ENCODE results near the gene RAB3C.
"Not testable (repeated sequence)": the region's sequence is repeated elsewhere in the genome, so short reads cannot be mapped to it uniquely, and the experiment has no call there.

RAB3C gene

DNA sequence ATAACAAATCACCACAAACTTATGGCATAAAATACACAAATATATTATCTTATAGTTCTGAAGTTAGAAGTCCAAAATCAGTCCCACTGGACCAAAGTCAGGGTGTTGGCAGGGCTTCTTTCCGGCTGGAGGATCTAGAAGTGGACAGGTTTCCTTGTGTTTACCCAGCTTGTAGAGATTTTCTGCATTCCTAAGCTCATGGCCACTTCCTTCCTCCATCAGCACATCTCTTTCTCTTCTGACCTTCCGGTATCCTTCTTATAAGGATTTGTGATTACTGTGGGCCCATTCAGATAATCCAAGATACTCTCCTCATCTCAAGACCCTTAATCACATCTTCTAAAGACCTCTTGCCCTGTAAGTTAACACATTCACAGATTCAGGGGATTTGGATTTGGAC, 97.6 kb downstream of the RAB3C start:
- no peak for DNase-seq

DNA sequence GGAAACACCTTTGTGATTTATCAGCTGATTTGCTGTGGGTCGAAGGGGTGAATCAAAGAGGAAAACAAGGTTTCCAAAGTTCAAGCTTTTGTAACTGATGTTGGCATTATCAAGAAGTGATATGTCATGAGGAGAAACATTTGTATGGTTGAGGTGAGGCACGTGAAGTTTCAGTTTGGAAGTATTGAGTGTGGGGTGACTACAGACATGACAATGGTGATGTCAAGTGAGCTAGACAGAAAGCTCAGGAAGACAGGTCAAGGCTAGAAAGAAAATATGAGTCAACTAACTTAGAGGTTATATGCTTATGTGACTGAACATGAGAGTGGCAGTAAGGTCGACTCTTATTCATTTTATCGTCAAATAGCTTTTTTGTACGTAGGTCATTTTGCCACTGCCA, 99.1 kb downstream of the RAB3C start:
- no peak for DNase-seq

- peak; percentile 1 for DNase-seq
Observed at GRCh38 chr5:58683567-58683966, 100.7 kb downstream of the RAB3C start.

GRCh38 chr5:58687079-58687478, 104.2 kb downstream of the RAB3C start:
- no peak for DNase-seq

GRCh38 chr5:58687595-58687994, 104.7 kb downstream of the RAB3C start:
- DNase-seq, result no peak

DNA sequence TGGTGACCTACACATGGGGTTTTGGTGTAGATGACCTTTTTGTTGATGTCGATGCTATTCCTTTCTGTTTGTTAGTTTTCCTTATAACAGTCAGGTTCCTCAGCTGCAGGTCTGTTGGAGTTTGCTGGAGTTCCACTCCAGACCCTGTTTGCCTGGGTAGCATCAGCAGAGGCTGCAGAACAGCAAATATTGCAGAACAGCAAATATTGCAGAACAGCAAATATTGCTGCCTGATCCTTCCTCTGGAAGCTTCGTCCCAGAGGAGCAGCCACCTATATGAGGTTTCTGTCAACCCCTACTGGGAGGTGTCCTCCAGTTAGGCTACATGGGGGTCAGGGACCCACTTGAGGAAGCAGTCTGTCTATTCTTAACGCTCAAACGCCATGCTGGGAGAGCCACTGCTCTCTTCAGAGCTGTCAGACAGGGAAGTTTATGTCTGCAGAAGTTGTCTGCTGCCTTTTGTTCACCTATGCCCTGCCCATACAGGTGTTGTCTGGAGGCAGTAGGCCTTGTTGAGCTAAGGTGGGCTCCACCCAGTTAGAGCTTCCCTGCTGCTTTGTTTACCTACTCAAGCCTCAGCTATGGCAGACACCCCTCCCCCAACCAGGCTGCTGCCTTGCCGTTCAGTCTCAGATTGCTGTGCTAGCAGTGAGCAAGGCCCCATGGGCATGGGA, 116.3 kb downstream of the RAB3C start:
- DNase-seq, result not testable (repeated sequence)

GRCh38 chr5:58699762-58700118, 116.9 kb downstream of the RAB3C start:
- no peak for DNase-seq

GRCh38 chr5:58703925-58704555, 121.2 kb downstream of the RAB3C start:
- DNase-seq, result no peak

- DNase-seq, result no peak
Observed at GRCh38 chr5:58706736-58707135, 123.9 kb downstream of the RAB3C start.

GRCh38 chr5:58708456-58708855, 125.6 kb downstream of the RAB3C start:
- DNase-seq, result no peak

- not testable (repeated sequence) for DNase-seq
Observed at GRCh38 chr5:58710425-58710824, 127.5 kb downstream of the RAB3C start.

DNA sequence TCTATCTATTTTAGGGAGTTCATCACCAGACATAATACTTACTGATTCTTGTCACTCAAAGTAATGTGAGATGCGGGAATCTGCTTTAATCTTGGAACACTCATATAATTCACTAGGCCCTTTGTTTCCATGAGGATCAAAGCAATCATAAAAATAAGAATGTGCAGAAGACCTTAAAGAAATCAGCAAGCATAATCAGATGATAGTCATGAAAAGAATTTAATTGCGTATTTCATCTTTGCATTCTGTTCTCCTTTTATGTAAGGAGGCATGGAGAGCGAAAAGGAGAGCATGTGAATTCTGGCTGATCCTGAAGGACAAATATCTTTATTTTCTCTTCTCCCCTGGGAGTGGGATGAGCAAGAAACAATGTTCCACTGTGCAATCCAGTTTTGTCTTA, 128.0 kb downstream of the RAB3C start:
- no peak for DNase-seq

- DNase-seq, result no peak
Observed at GRCh38 chr5:58711965-58712364, 129.1 kb downstream of the RAB3C start.

DNA sequence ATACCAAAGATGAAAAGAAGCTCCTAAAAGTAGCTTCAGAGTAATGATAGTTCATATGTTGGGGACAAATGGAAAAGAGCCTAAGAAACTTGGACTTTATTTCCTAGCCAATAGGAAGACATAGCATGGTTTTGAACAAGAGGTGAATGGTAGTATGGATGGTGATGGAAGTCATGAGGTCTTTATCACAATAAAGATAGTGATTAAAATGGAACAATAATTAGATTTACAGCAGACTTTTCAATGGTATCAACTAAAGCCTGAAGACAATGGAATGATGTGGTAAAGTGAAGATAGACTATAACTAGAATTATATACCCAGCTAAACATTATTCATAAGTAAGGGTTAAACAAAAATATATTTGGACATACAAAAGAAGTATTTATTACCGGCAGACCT, 131.2 kb downstream of the RAB3C start:
- DNase-seq, result no peak

GRCh38 chr5:58715997-58716656, 133.3 kb downstream of the RAB3C start:
- DNase-seq, result no peak

- no peak for DNase-seq
Observed at GRCh38 chr5:58716713-58717112, 133.8 kb downstream of the RAB3C start.

- no peak for DNase-seq
Observed at GRCh38 chr5:58717303-58718007, 134.6 kb downstream of the RAB3C start.

GRCh38 chr5:58718269-58718978, 135.5 kb downstream of the RAB3C start:
- no peak for DNase-seq

DNA sequence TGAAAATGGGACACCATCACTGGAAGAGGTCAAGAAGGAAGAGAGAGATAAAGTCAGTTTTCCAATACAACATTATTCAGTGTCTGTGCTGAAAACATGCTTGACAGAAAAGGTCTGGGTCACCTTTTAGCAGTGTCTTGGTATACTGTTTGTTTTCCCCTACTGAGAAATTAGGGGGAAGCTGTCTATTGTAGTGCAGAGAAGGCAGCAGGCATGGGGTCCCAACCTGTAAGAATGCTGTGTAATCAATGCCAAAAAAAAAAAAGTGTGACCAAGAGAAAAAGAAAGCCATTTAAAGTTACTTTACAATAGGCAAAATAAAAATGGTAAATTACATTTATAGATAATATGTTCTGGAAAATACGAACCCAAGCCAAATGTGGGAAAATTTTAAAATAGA, 139.3 kb downstream of the RAB3C start:
- DNase-seq, result no peak

DNA sequence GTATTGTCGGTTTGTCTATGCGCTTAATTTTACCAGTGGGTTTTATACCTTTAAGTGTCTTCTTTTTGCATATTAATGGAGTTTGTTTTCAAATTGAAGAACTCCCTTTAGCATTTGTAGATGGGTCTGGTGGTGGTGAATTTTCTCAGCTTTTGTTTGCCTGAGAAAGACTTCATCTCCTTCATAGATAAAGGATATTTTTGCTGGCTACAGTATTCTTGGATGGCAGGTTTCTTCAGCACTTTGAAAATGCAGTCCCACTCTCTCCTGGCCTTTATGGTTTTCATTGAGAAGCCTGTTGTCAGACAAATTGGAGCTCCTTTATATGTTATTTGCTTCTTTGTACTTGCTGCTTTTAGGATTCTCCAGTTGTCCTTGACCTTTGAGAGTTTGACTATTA, 142.1 kb downstream of the RAB3C start:
- DNase-seq, result no peak

GRCh38 chr5:58731641-58732040, 148.8 kb downstream of the RAB3C start:
- DNase-seq, result no peak

DNA sequence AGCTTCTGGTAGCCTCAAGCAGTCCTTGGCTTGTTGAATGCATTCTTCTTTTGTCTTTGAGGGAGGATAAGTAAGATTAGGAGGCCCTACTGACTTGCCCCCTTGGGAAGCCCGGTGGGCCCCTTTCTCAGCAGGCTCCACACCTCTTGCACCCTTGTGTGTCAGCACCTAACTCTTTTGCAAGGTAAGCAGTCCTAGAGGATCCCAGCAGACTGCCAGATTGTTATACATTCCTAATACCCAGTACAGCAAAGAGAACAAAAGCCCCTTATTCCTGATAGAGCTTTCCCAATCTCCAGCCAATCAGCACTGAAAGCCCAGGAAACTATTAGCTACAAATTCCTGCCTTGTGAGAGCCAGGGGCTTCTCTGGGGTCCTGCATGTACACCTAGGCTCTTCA, 152.8 kb downstream of the RAB3C start:
- no peak for DNase-seq

GRCh38 chr5:58736214-58736613, 153.3 kb downstream of the RAB3C start:
- DNase-seq, result no peak
